HepG2 (cell line): Measurements from ENCODE around the gene COQ7. TPM values are rescaled to one million over a fixed set of nuclear protein-coding genes. Genes with fewer than 3 reads are reported as not detected.

Experiments
- AGO1 ChIP-seq: fragments of 200-400 bp; formaldehyde crosslinking; IDR thresholded peaks from 2 replicates; pipeline ENCODE4 v1.6.1; 2017; ENCODE audit warnings: mild to moderate bottlenecking, low read depth, low read length, moderate library complexity; ENCODE audit not compliant: poor library complexity, severe bottlenecking
- AGO2 ChIP-seq: fragments of 200-400 bp; formaldehyde crosslinking; optimal IDR thresholded peaks from 2 replicates; pipeline ENCODE3; 2017; ENCODE audit warnings: mild to moderate bottlenecking, low read depth, low read length, moderate library complexity
- HOXA7 ChIP-seq: sonication (generic); formaldehyde crosslinking; IDR thresholded peaks from 2 replicates; pipeline ENCODE4 v1.8.1; 2022; ENCODE audit warnings: mild to moderate bottlenecking, missing genetic modification reagents, moderate library complexity
- MAX ChIP-seq: IDR thresholded peaks from 2 replicates; pipeline ENCODE4 v1.6.1; 2012; ENCODE audit warnings: inconsistent platforms
- PAF1 ChIP-seq: IDR thresholded peaks from 2 replicates; pipeline ENCODE4 v1.6.1; 2016; ENCODE audit warnings: missing genetic modification reagents, missing compliant biosample characterization
- SIN3A ChIP-seq: IDR thresholded peaks from 2 replicates; pipeline ENCODE4 v1.6.1; 2011; ENCODE audit warnings: low read depth, mild to moderate bottlenecking, control low read depth, low read length, borderline replicate concordance
- SKIL ChIP-seq: sonication (generic); formaldehyde crosslinking; IDR thresholded peaks from 2 replicates; pipeline ENCODE4 v1.8.0; 2022; ENCODE audit warnings: missing genetic modification reagents, mild to moderate bottlenecking, moderate library complexity, borderline replicate concordance
- ZBTB14 ChIP-seq: sonication (generic); formaldehyde crosslinking; IDR thresholded peaks from 2 replicates; pipeline ENCODE4 v1.4.0; 2020; ENCODE audit warnings: missing genetic modification reagents
- ZBTB20 ChIP-seq: sonication (generic); formaldehyde crosslinking; IDR thresholded peaks from 2 replicates; pipeline ENCODE4 v1.8.1; 2023; ENCODE audit warnings: missing genetic modification reagents, low read depth, mild to moderate bottlenecking, borderline replicate concordance
- ZFYVE20 ChIP-seq: sonication (generic); formaldehyde crosslinking; IDR thresholded peaks from 2 replicates; pipeline ENCODE4 v1.8.0; 2023; ENCODE audit warnings: low read depth, mild to moderate bottlenecking, moderate library complexity, missing genetic modification reagents, borderline replicate concordance
- ZNF143 ChIP-seq: sonication (generic); formaldehyde crosslinking; IDR thresholded peaks from 2 replicates; pipeline ENCODE4 v1.4.0; 2020; ENCODE audit warnings: missing genetic modification reagents
- ZNF3 ChIP-seq: IDR thresholded peaks from 2 replicates; pipeline ENCODE4 v1.7.0; 2017; ENCODE audit warnings: inconsistent platforms
- ZNF451 ChIP-seq: sonication (generic); formaldehyde crosslinking; IDR thresholded peaks from 2 replicates; pipeline ENCODE4 v1.5.0; 2020; ENCODE audit warnings: mild to moderate bottlenecking, missing genetic modification reagents
- ZNF766 ChIP-seq: sonication (generic); formaldehyde crosslinking; IDR thresholded peaks from 2 replicates; pipeline ENCODE4 v1.5.0; 2020; ENCODE audit warnings: missing genetic modification reagents, borderline replicate concordance
- polyA plus RNA-seq, 8 experiments: library from polyadenylated mRNA; depleted of rRNA in 3 of 8; stranded (reverse) in 7 of 8; unstranded in 1 of 8; fragments of >200 nt; fragmentation: Illumina TruSeq in 4 of 8; extraction: Trizol in 4 of 8; gene quantifications; 2 replicates each; pipeline versions ENCODE4 v1.2.1 to v1.2.3, GENCODE V29; 2011 to 2016; ENCODE audit warnings: low read depth in 4 of 8, missing spikeins in 1 of 8, mixed read lengths in 1 of 8; ENCODE audit not compliant: insufficient read depth in 1 of 8
- total RNA-seq, 5 experiments: library from RNA; depleted of rRNA; stranded (reverse); fragments of >200 nt; fragmentation: Illumina TruSeq; extraction: Trizol; gene quantifications; 2 replicates each; pipeline ENCODE4 v1.2.3, GENCODE V29; 2016; ENCODE audit warnings: low read depth in 1 of 5
- TF ChIP-seq, protein P1 (sequence below): sonication (generic); formaldehyde crosslinking; IDR thresholded peaks from 2 replicates; pipeline ENCODE4 v1.5.0; 2020; ENCODE audit warnings: missing genetic modification reagents, mild to moderate bottlenecking, borderline replicate concordance

The COQ7 gene
- total and polyA plus RNA-seq, 2 of the 13 experiments (the other 11 are each of a cell fraction or from before 2014, with no cell fraction given): 20.1 to 45.7 TPM

- TF ChIP-seq AGO1 (peak; percentile 6), PAF1 (no peak), SKIL (CRISPR knock-in tag) (0 out of 2 replicates have a peak, but pooled peaks have one; percentile 33), ZBTB20 (CRISPR knock-in tag) (no peak), ZNF451 (no peak), AGO2 (peak; percentile 11), MAX (peak; percentile 4; the same call in 1 of the 2 replicates), ZBTB14 (CRISPR knock-in tag) (no peak), ZFYVE20 (CRISPR knock-in tag) (no peak), ZNF143 (CRISPR knock-in tag) (no peak), HOXA7 (CRISPR knock-in tag) (no peak), ZNF766 (CRISPR knock-in tag) (no peak), SIN3A (no peak), ZNF3 (no peak)
- TF ChIP-seq, protein P1, sequence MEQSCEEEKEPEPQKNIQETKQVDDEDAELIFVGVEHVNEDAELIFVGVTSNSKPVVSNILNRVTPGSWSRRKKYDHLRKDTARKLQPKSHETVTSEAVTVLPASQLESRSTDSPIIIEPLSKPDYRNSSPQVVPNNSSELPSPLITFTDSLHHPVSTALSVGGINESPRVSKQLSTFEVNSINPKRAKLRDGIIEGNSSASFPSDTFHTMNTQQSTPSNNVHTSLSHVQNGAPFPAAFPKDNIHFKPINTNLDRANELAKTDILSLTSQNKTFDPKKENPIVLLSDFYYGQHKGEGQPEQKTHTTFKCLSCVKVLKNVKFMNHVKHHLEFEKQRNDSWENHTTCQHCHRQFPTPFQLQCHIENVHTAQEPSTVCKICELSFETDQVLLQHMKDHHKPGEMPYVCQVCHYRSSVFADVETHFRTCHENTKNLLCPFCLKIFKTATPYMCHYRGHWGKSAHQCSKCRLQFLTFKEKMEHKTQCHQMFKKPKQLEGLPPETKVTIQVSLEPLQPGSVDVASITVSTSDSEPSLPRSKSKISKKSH: peak; percentile 72; the same call in 1 of the 2 replicates
Observed at GRCh38 chr16:19114359-19115147, 47.1 kb downstream of the COQ7 start (continued).
